GM23338 (cell line): ENCODE data around the gene KRT25.

Experiments used
- EZH2 ChIP-seq: fragments of 200-600 bp; sonication (generic); IDR thresholded peaks from one replicate; pipeline ENCODE4 v1.8.0; 2017; ENCODE audit warnings: antibody characterized with exemption, mild to moderate bottlenecking, low read depth; ENCODE audit not compliant: unreplicated experiment
- EZH2phosphoT487 ChIP-seq: fragments of 200-600 bp; sonication (generic); IDR thresholded peaks from one replicate; pipeline ENCODE4 v1.8.1; 2018; ENCODE audit warnings: antibody characterized with exemption; ENCODE audit not compliant: unreplicated experiment
- POLR2AphosphoS5 ChIP-seq: IDR thresholded peaks from 2 replicates; pipeline ENCODE4 v1.6.1; 2016; ENCODE audit warnings: antibody characterized with exemption, low read depth
- STAT1 ChIP-seq: IDR thresholded peaks from one replicate; pipeline ENCODE4 v1.6.1; 2016; ENCODE audit warnings: antibody characterized with exemption; ENCODE audit not compliant: unreplicated experiment
- TF ChIP-seq, protein P1 (sequence below), 2 experiments: fragments of 200-600 bp in 1 of 2; sonication (generic) in 1 of 2; conservative IDR thresholded peaks; 2 replicates each; pipeline versions ENCODE4 v1.5.1 to v1.6.1; 2016 to 2017; ENCODE audit warnings: antibody characterized with exemption in 2 of 2, low read depth in 2 of 2, mild to moderate bottlenecking in 2 of 2, moderate library complexity in 1 of 2
- TF ChIP-seq, protein P2 (sequence below): IDR thresholded peaks from 2 replicates; pipeline ENCODE4 v1.6.1; 2016; ENCODE audit warnings: antibody characterized with exemption

GRCh38 chr17:40760105-40761016 is 5.2 kb upstream of the KRT25 start:
- TF ChIP-seq, protein P1, sequence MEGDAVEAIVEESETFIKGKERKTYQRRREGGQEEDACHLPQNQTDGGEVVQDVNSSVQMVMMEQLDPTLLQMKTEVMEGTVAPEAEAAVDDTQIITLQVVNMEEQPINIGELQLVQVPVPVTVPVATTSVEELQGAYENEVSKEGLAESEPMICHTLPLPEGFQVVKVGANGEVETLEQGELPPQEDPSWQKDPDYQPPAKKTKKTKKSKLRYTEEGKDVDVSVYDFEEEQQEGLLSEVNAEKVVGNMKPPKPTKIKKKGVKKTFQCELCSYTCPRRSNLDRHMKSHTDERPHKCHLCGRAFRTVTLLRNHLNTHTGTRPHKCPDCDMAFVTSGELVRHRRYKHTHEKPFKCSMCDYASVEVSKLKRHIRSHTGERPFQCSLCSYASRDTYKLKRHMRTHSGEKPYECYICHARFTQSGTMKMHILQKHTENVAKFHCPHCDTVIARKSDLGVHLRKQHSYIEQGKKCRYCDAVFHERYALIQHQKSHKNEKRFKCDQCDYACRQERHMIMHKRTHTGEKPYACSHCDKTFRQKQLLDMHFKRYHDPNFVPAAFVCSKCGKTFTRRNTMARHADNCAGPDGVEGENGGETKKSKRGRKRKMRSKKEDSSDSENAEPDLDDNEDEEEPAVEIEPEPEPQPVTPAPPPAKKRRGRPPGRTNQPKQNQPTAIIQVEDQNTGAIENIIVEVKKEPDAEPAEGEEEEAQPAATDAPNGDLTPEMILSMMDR (conservative IDR thresholded peaks at IDR 0.05; ENCODE audit: low read depth in 2 of 2), result no peak
- TF ChIP-seq POLR2AphosphoS5, result no peak
- TF ChIP-seq, protein P2, sequence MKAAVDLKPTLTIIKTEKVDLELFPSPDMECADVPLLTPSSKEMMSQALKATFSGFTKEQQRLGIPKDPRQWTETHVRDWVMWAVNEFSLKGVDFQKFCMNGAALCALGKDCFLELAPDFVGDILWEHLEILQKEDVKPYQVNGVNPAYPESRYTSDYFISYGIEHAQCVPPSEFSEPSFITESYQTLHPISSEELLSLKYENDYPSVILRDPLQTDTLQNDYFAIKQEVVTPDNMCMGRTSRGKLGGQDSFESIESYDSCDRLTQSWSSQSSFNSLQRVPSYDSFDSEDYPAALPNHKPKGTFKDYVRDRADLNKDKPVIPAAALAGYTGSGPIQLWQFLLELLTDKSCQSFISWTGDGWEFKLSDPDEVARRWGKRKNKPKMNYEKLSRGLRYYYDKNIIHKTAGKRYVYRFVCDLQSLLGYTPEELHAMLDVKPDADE, result no peak
- TF ChIP-seq EZH2, result no peak
- TF ChIP-seq EZH2phosphoT487, result no peak
- TF ChIP-seq STAT1, result no peak
